Breast epithelium (tissue), 4 donors: Measurements from ENCODE around the gene PTPN2. TPM values are rescaled to one million over a fixed set of nuclear protein-coding genes. Genes with fewer than 3 reads are reported as not detected.

Experiments
- DNase-seq, 2 donors: peaks; one replicate each; pipeline ENCODE4 v3.0.0-alpha.2; 2019; ENCODE audit warnings: low spot score in 2 of 2
- H3K27ac ChIP-seq, 2 donors: fragments of 200-600 bp; sonication (generic) in 1 of 2; one replicate each; pipeline ENCODE4 v1.5.1; 2016 to 2019; ENCODE audit warnings: mild to moderate bottlenecking in 1 of 2
- H3K27me3 ChIP-seq, 2 donors: fragments of 200-600 bp; sonication (generic) in 1 of 2; one replicate each; pipeline versions ENCODE4 v1.5.1 to v1.6.0; 2017 to 2019; ENCODE audit warnings: control low read depth in 1 of 2, mild to moderate bottlenecking in 1 of 2
- H3K36me3 ChIP-seq: fragments of 200-600 bp; one replicate; pipeline ENCODE4 v1.5.1; 2019
- H3K4me1 ChIP-seq, 2 donors: fragments of 200-600 bp; sonication (generic); one replicate each; pipeline ENCODE4 v1.5.1; 2016 to 2019; ENCODE audit warnings: control low read depth in 1 of 2
- H3K4me3 ChIP-seq, 3 donors: fragments of 200-600 bp; sonication (generic); 1 replicate in 2 of 3; 2 replicates in 1 of 3; pipeline ENCODE4 v1.5.1; 2016 to 2019; ENCODE audit warnings: mild to moderate bottlenecking in 3 of 3, moderate library complexity in 2 of 3
- H3K9me3 ChIP-seq, 2 donors: fragments of 200-600 bp; sonication (generic) in 1 of 2; one replicate each; pipeline ENCODE4 v1.5.1; 2016 to 2019; ENCODE audit warnings: control low read depth in 1 of 2
- POLR2A ChIP-seq: fragments of 450-650 bp; IDR thresholded peaks from one replicate; pipeline ENCODE4 v1.6.1; 2016; ENCODE audit warnings: antibody characterized with exemption, mild to moderate bottlenecking, moderate library complexity
- POLR2AphosphoS5 ChIP-seq, 3 donors: sonication (generic); formaldehyde crosslinking; IDR thresholded peaks; one replicate each; pipeline ENCODE4 v1.6.1; 2017; ENCODE audit warnings: antibody characterized with exemption in 3 of 3
- intact Hi-C: fragments of 100-400 bp; cut with DNase I; formaldehyde crosslinking; loops from one replicate; pipeline ENCODE4 v1.15.1; 2023; ENCODE audit warnings: low total_unique reads
- total RNA-seq, 3 donors: library from RNA; depleted of rRNA; stranded (reverse); fragments of >200 nt; gene quantifications; one replicate each; pipeline ENCODE4 v1.1.0, GENCODE V29; 2016
- TF ChIP-seq, protein P1 (sequence below), 3 donors: fragments of 450-650 bp; IDR thresholded peaks; one replicate each; pipeline ENCODE4 v1.5.1; 2016 to 2017; ENCODE audit warnings: antibody characterized with exemption in 3 of 3, mild to moderate bottlenecking in 3 of 3, moderate library complexity in 3 of 3

The PTPN2 gene
- total RNA-seq, 3 donors from 2014 or later, result 38.4 to 57.1 (median 53.7) TPM

DNA sequence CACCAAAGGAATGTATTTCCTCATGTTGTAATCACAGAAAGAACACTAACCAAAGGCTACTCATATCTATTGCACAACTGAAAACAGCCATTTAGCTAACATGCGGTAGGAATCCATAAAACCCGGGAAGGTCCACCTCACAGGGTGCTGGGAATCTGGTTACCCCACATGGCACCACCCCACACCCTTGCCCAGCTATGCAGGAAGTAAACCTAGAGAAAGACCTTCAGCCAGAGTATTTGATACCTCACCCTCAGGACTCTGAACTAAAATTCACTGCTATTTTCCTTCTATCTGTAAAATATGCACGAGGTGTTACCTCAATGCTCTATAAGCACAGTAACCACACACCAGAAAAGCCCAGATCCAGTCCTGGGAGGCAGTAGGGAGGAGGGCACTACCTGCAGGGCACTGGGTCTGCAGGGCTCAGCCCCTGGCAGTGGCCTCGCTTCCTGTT lies 45.8 kb downstream of the PTPN2 start:
- H3K27ac ChIP-seq, result peak overlapping the region; percentile 72 to 80
- peak in 1 of 2 donors; percentile 40 for DNase-seq
- H3K27me3 ChIP-seq, result no peaks in the 10 kb centered on the region
- H3K9me3 ChIP-seq, result no peaks in the 10 kb centered on the region
- H3K4me1 ChIP-seq, result peaks cover 0 to 9% of the 10 kb centered on the region in 2 donors
- TF ChIP-seq POLR2AphosphoS5 (IDR thresholded peaks at IDR 0.05) (peak in 1 of 3 donors; percentile 27), POLR2A (no peak)
- intact Hi-C loops, result no loop called here
- H3K4me3 ChIP-seq, result peak overlapping the region in 1 of 3 donors; percentile 26
- H3K36me3 ChIP-seq, result no peaks in the 10 kb centered on the region

DNA sequence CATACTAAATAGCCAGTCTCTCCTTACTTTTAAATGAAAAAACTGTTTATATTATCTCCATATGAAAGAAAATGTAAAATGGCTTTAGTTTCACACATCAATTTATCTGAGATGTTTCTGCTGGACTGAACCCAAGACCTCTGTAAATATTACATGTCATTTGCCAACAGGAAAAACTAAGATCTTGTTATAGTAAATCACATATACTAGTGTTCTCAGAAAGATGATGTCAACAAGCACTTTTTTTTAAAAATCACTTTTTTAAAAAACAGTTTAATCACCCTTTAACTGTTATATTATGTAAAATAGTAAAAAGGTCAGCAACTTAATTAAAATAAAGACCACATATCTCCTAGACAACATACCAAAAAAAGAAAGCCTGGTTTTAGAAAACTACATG lies 46.3 kb downstream of the PTPN2 start:
- H3K4me3 ChIP-seq, result no peak overlapping the region
- intact Hi-C loops, result no loop called here
- TF ChIP-seq POLR2AphosphoS5 (IDR thresholded peaks at IDR 0.05) (no peak), POLR2A (no peak)
- TF ChIP-seq, protein P1, sequence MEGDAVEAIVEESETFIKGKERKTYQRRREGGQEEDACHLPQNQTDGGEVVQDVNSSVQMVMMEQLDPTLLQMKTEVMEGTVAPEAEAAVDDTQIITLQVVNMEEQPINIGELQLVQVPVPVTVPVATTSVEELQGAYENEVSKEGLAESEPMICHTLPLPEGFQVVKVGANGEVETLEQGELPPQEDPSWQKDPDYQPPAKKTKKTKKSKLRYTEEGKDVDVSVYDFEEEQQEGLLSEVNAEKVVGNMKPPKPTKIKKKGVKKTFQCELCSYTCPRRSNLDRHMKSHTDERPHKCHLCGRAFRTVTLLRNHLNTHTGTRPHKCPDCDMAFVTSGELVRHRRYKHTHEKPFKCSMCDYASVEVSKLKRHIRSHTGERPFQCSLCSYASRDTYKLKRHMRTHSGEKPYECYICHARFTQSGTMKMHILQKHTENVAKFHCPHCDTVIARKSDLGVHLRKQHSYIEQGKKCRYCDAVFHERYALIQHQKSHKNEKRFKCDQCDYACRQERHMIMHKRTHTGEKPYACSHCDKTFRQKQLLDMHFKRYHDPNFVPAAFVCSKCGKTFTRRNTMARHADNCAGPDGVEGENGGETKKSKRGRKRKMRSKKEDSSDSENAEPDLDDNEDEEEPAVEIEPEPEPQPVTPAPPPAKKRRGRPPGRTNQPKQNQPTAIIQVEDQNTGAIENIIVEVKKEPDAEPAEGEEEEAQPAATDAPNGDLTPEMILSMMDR (IDR thresholded peaks at IDR 0.05), result no peak
- no peaks in the 10 kb centered on the region for H3K36me3 ChIP-seq
- H3K27me3 ChIP-seq, result no peaks in the 10 kb centered on the region
- no peaks in the 10 kb centered on the region for H3K9me3 ChIP-seq
- H3K27ac ChIP-seq, result peak overlapping the region; percentile 29 to 72
- DNase-seq, result no peak
- peaks cover 0 to 9% of the 10 kb centered on the region in 2 donors for H3K4me1 ChIP-seq

DNA sequence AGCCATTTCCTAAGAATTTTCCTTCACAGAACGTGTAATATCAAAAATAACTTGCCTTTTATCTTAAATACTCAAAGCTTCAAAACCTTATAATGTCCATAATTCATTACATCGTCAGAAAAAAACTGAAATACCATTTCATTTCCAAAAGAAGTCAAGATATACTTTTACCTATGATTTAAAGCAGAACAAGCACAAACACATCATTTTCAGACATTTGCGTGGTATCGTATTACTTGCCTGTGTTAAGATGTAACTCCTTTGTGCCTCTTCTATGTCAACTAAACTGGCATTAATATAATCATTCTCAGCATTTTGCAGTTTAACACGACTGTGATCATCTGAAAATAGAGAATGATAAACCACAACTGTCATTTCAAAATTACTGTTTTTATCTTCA lies 47.5 kb downstream of the PTPN2 start:
- Histone ChIP-seq H3K36me3 (no peaks in the 10 kb centered on the region), H3K27ac (no peak overlapping the region), H3K4me1 (peaks cover 0 to 9% of the 10 kb centered on the region in 2 donors), H3K27me3 (no peaks in the 10 kb centered on the region), H3K4me3 (no peak overlapping the region), H3K9me3 (no peaks in the 10 kb centered on the region)
- TF ChIP-seq POLR2A, result no peak
- TF ChIP-seq, protein P1 (IDR thresholded peaks at IDR 0.05), result no peak
- no peak for TF ChIP-seq POLR2AphosphoS5 (IDR thresholded peaks at IDR 0.05)
- no peak for DNase-seq
- intact Hi-C loops, result no loop called here

- no peaks in the 10 kb centered on the region for H3K27me3 ChIP-seq
- intact Hi-C loops, result no loop called here
- H3K9me3 ChIP-seq, result peaks cover 7 to 14% of the 10 kb centered on the region in 2 donors
- no peaks in the 10 kb centered on the region for H3K36me3 ChIP-seq
- TF ChIP-seq, protein P1 (IDR thresholded peaks at IDR 0.05), result no peak
- TF ChIP-seq POLR2AphosphoS5 (IDR thresholded peaks at IDR 0.05) (no peak), POLR2A (no peak)
- no peak overlapping the region for H3K27ac ChIP-seq
- no peak for DNase-seq
- no peaks in the 10 kb centered on the region for H3K4me1 ChIP-seq
- no peak overlapping the region for H3K4me3 ChIP-seq
These were observed 55.7 kb downstream of the PTPN2 start for GRCh38 chr18:12828116-12829051.

DNA sequence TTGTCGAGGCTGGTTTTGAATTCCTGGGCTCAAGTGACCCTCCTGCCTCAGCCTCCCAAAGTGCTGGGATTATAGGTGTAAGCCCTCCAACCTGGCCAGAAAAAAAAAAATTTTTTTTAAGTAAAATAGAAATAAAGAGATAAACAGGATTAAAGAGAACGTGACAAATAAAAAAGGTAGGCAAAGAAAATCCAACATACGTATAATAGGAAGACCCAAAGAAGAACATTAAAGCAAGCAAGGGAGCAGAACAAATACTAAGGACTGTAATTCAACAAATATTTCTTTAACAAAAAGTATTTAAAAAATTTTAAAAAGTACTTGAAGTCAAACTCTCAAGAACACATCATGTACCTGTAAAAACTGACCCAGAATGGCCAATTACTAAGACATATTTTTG lies 56.4 kb downstream of the PTPN2 start:
- intact Hi-C loops, result no loop called here
- TF ChIP-seq, protein P1 (IDR thresholded peaks at IDR 0.05), result no peak
- TF ChIP-seq POLR2A (no peak), POLR2AphosphoS5 (IDR thresholded peaks at IDR 0.05) (no peak)
- Histone ChIP-seq H3K27me3 (no peaks in the 10 kb centered on the region), H3K9me3 (peaks cover 7 to 14% of the 10 kb centered on the region in 2 donors), H3K4me3 (no peak overlapping the region), H3K27ac (no peak overlapping the region), H3K4me1 (no peaks in the 10 kb centered on the region), H3K36me3 (no peaks in the 10 kb centered on the region)
- no peak for DNase-seq
